HG02678 (cell line): ENCODE results near the gene CFAP73.
"Not testable (repeated sequence)": the region's sequence is repeated elsewhere in the genome, so short reads cannot be mapped to it uniquely, and the experiment has no call there.

Experiments
- ATAC-seq: cut with Tn5 transposase; IDR thresholded peaks from one replicate; pipeline ENCODE4 v1.9.1; 2021; ENCODE audit warnings: mild to moderate bottlenecking, moderate library complexity; ENCODE audit not compliant: unreplicated experiment

Gene CFAP73

DNA sequence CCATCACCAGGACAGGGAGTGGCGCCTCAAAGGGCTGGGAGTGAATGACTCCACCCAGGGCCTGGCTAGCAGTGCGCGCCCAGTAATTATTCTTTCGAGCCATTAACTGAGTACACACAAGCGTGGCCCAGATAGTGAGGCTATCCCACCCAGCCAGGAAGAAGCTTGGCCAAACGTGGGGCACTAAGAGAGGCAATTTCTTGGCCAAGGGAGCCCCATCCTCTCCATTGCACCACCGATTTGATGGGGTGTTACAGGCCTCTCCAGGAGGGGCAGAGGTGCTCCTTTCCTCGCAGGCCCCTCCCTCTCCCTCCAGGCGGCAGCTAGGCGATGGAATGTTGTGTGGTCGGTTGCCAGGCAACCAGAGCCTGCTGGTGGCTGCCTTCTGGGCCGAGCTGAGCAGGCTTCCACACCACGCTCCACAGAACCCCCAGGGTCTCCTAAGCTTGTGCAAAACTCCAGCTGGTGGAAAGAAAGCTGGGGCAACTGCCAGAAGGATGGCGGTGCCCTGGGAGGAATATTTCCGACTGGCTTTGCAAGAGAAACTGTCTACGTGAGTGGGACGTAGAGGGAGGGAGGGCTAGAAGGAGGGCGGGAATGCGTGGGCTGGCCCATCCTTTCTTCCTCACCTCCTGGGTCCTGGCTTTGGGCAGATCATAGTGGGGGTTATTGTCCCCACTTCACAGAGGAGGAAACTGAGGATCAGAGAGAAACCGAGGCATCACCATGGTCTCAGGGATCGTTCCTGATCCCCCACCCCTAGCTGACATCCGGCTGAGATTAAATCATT is at the start of gene CFAP73:
CFAP73 (plus strand) TSS at position 364 of the 790 bp plus-strand sequence; CDS start at position 498, 134 bp downstream.
- no peak for ATAC-seq

DNA sequence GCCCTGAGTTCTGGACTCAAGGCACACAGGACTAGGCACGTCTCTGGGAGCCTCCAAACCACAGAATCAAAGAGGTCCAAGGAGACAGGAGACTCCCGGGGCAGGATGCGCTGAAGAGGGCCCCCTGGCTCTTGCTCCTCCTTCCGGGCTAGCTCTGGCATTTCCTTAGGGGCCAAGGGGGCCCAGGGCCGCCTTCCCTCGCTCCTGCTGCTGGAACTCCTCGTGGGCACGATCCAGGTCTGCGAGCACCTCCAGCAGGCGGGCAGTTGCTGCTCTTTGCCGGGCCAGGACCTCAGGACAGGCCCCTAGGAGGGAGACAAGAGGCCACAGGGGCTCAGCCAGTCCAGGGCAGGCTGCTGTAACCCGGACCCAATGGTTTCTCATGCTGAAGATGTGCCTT is 49.8 kb upstream of the CFAP73 start:
- no peak for ATAC-seq

DNA sequence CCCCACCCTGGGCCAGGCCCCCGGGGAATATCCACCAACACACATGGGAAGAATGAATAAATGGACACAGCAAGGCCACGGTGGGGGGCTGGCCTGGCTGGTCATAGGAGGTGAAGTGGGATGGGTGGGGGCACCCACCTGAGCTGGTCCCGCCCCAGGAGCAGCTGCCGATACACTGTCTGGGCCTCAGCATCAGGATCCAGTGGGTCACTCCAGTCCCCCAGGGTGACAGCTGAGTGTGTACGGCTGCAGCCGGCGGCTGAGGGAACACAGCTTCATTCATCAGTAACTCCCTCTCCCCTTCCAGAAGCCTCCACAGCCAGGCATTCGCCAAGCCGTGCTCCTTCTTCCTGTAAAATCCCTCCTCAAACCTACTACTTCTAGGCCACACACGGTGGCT is 47.8 kb upstream of the CFAP73 start:
- no peak for ATAC-seq

DNA sequence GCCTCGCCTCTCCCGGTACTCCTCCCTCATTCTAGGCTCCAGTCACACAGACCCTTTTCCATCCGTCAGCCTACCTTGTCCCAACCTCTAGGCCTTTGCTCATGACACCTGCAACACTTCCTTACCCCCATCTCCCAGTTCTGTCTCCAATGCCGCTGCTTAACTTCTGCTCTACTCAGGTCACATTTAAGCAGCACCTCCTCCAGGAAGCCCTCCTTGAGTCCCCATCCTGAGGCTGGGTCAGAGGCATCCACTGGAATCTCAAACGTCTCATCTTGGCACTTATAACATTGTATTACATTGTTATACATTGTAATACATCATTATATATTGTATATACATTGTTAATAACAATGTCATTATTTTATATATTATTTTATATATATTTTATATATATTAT is 46.7 kb upstream of the CFAP73 start:
- no peak for ATAC-seq

DNA sequence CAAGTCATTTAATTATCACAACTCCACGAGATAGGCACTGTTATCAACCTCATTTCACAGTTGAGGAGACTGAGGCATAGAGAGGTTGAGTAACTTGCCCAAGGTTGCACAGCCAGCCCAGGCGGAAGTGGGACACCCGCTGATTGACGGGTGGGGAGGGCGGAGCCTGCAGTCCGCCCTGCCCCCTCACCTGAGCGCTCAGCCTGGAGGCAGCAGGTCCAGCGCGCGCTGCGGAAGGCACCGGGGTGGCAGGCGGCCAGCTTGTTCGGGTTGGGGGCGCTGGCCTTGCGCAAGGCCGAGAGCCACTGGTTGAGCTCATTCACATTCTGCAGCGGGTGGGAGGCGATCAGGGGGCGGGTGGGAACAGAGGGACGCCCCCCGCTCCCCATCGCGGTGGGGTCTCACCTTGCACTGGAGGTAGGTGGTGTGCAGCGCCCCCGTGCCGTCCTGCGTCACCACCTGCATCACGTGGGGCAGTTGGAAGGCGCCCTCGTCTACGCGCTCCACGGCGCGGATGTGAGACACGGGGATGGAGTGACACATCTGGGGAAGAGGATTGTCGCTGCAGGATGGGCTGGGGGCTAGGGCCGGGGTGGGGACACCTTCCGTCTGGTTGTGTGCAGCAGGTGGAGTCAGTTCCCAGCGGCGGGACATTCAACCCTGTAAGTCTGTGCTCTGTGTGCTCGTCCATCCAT is 45.6 kb upstream of the CFAP73 start:
- no peak for ATAC-seq

DNA sequence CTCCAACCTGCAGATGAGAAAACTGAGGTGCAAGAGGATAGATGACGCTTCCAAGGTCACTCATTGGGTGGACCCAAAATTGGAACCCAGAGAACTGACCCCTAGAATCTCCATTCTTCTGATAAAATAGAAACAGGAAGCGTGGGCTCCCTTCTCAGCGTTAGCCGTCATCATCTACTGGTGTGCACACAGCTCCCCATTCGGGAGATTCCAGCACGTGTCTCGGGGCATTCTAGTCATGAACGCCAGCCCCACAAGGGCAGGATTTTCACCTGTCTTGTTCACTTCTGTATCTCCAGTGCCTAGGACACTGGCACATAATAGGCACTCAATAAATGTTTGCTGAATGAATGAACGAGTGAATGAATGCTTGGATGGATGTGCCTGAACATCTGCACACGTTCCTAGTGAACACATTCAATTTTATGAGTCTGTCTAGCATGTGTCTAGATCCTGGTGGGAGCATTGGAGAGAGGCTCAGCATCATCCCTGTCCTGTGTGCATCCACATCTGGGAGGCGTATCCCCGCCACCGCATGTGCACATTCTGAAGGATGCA is 44.5 kb upstream of the CFAP73 start:
- ATAC-seq = no peak

DNA sequence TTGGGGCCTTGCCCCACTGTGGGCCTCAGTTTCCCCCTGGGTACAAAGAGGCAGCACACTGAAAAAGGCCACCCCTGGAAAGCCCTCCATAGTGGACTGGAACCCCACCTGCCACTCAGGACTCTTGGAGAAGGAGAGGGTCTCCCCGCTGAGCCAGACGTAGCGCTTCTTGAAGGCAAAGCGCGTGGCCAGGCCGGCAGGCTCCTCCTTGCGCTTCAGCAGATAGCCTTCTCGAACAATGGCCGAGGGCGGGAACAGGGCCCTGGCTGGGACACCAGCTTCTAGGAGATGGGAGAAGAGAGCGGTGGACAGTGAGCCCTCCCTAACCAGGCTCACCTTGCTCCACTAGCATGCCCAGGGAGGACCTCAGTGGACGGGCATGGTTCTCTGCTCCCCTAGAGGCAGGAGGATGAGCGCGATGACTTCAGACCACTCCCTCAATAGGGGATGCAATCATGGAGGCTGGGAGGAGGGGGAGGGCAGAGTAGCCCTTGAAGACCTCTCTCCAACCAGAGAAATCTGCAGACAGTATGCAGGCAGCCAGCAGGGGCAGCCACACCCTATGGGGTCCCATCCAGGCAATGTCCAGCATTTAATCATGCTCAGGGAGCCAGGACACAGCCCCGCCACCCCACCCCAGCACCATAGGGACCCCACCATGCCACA is 43.8 kb upstream of the CFAP73 start:
- no peak for ATAC-seq

DNA sequence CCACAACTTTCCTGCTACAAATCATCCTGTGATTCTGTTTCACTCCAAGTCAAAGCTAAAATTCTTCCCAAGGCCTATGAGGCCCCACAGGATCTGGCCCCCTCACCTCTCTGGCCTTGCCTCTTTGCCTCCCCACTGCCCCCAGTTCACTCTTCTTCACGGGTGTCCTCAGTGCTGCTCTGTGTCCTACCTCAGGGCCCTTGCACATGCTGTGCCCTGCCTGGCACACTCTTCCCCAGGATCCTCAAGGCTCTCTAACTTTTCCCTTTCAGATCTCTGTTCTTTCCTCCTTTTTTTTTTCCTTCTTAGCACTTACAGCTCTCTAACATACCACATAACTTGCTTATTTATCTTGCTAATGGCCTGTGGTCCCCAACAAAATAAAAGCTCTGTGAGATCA is 43.2 kb upstream of the CFAP73 start:
- no peak for ATAC-seq

DNA sequence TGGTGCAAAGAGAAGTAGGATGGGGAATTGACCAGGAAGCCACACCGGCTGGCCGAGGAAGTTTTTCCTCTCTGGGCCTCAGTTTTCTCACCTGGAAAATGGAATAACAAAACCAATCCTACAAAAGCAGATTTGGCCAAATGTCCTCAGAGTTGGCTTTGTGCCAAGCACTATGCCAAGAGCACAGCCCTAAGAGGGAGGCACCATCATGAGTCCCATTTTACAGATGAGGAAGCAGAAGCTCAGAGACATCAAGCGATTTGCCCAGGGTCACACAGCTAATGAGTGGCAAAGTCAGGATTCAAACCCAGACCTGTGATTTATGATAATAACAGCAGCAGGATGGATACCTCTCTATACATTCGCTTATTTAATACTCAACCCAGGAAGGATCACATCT is 41.2 kb upstream of the CFAP73 start:
- no peak for ATAC-seq

DNA sequence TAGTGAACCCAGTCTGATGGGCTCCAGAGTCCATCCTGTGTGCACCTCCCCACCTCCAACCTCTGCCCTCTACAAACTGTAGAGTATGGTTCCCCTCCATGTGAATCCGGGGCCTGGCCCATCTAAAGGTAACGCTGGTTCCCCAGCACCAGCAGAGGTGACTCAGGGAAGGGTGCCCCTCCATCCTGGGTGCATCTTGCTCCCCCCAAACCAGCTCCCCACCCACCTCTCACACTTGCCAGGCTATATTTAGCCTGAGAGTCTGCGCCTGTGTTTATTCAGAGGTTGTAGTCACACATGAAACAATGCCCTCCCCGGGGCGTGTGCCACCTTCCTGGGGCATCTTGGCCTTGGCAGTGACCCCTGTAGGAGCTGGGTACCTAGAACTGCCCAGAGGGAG is 40.2 kb upstream of the CFAP73 start:
- no peak for ATAC-seq

DNA sequence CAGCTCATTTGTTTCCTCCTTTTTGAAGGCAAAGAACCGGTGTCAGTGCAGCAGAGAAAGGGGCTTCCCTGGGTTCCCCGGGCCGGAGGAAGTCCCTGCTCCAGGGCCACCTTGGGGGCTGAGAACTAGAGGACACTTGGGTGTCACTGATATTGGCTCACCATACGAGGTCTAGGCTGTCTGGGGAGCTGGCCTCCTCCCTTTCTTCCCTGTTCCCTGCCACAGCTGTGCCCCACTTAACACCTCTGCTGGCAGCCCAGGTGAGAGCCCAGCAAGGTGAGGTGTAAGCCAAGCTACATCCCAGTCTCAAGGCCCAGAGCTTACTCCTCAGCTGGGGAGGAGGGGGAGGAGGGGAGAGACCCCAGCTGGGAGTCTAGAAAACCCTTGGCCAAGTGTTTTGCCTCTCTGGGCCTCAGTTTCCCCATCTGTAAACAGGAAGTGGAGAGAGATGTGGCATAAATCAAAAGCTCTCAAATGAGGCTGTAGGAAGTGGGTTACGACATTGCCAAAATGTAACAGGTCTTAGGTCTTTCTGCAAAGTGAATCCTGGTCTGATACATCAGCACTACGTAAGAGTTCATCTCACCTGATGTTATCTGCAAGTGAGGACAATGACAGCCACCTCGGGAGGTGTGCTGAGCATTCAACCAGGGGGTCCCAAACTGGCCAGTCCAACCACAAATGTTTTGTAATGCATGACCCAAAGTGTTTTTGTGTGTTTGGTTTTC is 39.5 kb upstream of the CFAP73 start:
- ATAC-seq = no peak

DNA sequence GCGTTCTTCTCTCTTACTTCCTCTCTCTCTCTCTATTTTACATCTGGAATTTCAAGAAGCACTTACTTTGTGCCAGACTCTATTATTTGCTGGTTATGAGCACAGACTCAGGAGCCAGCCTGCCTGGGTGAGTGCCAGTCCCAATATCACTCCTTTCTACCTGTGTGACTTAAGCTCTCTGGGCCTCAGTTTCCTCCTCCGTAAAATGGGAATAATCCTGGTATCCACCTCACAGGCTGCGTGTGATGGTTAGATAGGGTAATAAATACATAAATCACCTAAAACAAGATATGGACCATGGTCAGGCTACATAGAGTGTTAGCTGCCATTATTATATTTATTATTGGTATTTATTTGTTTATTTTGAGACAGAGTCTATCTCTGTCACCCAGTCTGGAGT is 38.3 kb upstream of the CFAP73 start:
- no peak for ATAC-seq

DNA sequence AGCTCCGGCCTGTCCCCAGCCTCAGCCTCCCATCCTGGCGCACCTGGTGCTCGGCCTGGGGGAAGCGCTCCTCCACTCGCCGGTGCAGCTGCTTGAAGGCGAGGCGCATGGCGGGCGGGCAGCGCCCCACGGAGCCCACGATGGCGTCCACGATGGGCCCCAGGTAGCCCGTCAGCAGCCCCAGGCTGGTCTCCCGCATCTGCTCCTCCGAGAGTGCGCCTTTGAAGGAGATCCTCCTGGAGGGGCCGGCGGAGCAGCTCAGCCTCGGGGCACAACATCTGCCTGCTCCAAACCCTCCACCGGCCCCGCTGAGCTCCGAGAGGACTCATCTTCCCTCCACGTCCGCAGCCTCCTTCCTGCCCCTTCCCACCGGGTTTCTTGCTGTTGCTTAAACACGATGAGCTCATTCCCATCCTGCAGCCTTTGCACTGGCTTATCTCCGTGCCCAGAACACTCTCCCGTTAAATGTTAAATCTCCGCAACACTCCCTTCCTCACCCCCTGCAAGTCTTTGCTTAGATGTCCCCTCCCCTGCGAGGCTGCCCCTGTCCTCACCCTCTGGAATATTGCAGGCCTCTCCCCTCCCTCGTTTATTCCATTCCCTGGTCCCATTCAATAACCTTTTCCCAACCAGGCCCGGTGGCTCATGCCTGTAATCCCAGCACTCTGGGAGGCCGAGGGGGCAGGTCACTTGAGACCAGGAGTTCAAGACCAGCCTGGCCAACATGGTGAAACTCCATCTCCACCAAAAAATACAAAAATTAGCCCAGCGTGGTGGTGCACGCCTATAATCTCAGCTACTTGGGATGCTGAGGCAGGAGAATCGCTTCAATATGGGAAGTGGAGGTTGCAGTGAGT is 37.3 kb upstream of the CFAP73 start:
- ATAC-seq = no peak

DNA sequence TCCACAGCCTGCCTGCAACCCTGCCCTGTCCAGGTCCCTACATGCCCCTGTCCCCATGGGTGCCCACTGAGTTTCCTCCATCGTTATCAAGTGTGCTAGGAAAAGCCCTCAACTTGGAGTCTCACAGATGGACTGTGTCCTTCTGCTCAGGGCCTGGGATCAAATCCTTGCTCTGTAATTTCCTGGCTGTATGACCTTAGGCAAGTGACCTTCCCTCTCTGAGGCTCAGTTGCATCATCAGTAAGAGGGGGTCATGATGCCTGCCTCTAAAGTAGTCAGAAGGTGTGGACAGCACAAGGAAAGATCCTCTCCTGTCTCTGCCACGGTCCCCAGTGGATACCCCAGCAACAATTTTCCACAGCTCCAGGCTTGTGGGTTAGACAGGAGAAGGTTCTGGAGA is 36.1 kb upstream of the CFAP73 start:
- ATAC-seq = no peak

DNA sequence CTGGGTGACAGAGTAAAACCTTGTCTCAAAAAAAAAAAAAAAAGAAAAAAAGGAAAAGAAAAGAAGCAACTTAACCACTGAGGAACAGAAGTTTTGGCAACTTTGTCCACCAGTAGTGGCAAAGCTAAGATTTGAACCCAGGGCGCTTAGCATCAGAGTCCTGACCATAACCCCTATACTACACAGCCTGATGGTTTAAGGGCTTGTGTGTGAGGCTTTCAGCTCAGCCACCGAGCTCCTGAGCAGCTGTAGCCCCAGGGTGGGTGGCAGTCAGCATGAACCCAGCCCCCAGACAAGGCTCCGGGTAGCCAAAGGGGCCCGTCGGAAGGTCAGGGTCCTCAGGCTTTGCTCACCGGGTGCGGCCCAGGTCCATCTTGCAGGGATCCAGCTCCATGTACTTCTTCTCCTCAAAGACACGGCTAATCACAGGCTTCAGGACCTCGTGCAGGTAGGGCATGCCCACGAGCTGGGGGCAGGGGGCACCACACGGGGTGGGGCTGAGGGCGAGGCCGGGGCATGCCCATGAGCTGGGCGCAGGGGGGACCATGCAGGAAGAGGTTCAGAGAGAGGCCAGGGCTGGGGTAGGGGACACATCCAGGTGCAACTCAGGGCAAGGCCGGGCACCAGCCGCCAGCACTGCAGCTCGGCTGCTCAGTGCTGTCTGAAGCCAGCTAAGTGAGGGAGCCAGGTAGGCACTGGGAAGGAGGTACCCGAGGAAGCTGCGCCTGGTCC is 34.9 kb upstream of the CFAP73 start:
- ATAC-seq = no peak

DNA sequence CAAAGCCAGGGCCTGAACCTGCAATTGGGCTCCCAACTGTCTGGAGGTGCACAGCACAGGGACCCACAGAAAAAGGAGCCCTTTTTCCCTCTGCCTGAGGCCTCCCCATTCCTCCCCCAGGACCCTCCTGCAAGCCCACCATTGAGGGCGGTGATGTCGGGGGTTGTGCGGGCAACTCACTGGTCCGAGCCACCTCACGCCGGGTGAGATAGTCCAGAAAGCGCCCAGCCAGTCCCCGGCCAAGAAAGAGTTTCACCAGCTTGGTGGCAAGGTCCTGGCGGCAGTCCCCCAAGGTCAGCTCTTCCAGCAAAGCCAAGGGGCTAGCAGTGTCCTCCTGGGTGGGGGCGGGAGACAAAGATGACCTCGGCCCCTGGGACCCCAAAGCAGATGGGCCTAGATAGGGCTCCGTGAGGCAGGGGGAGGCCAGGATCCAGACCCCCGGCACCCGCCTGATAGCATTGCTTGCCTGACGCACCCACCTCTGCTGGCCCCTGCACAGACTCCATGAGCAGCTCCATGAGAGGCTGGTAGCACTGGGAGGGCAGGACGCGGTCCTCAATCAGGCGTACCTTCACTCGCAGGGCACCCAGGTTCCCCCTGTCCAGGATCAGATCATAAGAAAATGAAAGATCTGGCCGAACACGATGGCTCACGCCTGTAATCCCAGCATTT is 33.9 kb upstream of the CFAP73 start:
- ATAC-seq = no peak

DNA sequence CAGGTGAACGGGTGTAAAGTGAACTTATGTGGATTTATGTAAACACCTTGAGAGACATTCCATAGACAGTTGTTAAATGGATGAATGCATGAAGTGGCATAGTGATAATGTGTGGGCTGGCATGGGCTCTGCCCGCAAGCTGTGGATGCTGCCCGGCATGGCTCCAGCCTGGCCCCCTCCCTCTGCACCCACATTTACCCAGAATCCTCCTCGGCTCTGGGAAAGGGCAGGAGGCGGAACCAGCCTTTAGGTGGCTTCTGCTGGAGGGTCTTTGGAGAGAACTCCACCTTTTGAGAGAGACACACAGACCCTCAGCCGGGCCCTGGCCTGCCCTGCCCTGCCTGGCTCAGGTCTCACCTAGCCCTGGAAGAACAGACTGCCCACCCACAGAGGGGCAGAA is 32.6 kb upstream of the CFAP73 start:
- ATAC-seq = no peak

DNA sequence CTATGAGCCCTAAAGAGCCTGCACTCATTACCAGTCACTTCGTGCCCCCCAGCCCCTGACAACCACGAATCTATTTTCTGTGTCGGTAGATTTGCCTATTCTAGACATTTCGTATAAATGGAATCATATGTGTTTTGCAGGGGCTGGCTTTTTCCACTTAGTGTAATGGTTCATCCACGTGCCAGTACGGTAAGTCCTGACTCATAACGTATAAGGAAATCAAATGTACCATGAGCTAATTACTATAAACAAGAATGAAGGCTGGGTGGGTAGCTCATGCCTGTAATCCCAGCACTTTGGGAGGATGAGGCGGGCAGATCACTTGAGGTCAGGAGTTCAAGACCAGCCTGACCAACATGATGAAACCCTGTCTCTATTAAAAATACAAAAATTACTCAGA is 31.8 kb upstream of the CFAP73 start:
- not testable (repeated sequence) for ATAC-seq

DNA sequence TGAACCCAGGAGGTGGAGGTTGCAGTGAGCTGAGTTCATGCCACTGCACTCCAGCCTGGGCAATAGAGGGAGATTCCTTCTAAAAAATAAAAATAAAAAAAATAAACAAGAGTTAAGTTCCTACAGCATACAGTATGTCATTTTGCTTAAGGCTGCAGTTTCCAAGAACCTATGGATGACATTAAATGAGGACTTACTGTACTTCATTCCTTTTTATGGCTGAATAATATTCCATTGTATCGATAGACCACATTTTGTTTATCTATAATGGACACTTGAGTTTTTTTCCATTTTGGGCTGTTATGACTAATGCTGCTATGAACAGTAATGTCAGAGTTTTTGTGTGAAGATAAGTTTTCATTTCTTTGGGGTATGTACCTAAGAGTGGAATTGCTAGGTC is 31.4 kb upstream of the CFAP73 start:
- ATAC-seq = no peak
